Measurements from ENCODE around the gene RALA.
"Not testable (repeated sequence)": the region's sequence is repeated elsewhere in the genome, so short reads cannot be mapped to it uniquely, and the experiment has no call there.

GRCh38 chr7:39693086-39693485 is 69.7 kb downstream of the RALA start:
- not testable (repeated sequence) for TF ChIP-seq POLR2A, CTCF (IDR thresholded peaks at IDR 0.05)

All from Peyer's patch (tissue), 4 donors.